Purkinje cell (primary cell): ENCODE measurements around the gene ALAD. TPM values are rescaled to one million over a fixed set of nuclear protein-coding genes. Genes with fewer than 3 reads are reported as not detected.

Source experiments
- polyA plus RNA-seq: library from polyadenylated mRNA; unstranded; fragments of >200 nt; fragmentation: Nextera tagmentation; gene quantifications from 2 replicates; pipeline ENCODE4 v1.2.1, GENCODE V29; 2014

ALAD gene
- 9.0 and 10.7 TPM in 2 replicates for polyA plus RNA-seq

GRCh38 chr9:113401027-113401792 lies at the start of gene ALAD:
ALAD (minus strand) TSS chr9:113401284; CDS start chr9:113393559, 7,725 bp downstream.

GRCh38 chr9:113410207-113410864 lies 9.3 kb upstream of the ALAD start, which contains the start of the genes C9orf43 and POLE3:
C9orf43 (plus strand) TSS chr9:113410747; CDS start chr9:113413494, 2,747 bp downstream.
POLE3 (minus strand) TSS chr9:113410675; CDS start chr9:113410293, 382 bp downstream.

GRCh38 chr9:113376634-113377567 lies 24.2 kb downstream of the ALAD start, which contains the start of gene HDHD3:
HDHD3 (minus strand) TSS chr9:113376986; CDS start chr9:113374354, 2,632 bp downstream.

GRCh38 chr9:113349445-113350094 lies 51.5 kb downstream of the ALAD start, which contains the start of gene BSPRY:
BSPRY (plus strand) TSS chr9:113349541; CDS start chr9:113349580, 39 bp downstream.

GRCh38 chr9:113340011-113340699 lies 60.9 kb downstream of the ALAD start, which contains the start of gene WDR31:
WDR31 (minus strand) TSS chr9:113340275; CDS start chr9:113332022, 8,253 bp downstream.

Other genes with a start within 250 kb of the ALAD start
- 23.9 and 28.0 TPM in 2 replicates for gene FKBP15, start 180.0 kb downstream of the ALAD start, polyA plus RNA-seq
- 2.3 and 8.2 TPM in 2 replicates for gene SLC31A1, start 179.7 kb downstream of the ALAD start, polyA plus RNA-seq
- gene CDC26, start 125.7 kb downstream of the ALAD start, polyA plus RNA-seq = 92.2 and 96.9 TPM in 2 replicates
- 7.6 and 8.3 TPM in 2 replicates for gene PRPF4, start 125.6 kb downstream of the ALAD start, polyA plus RNA-seq
- not detected in 2 replicates for gene RNF183, start 97.9 kb downstream of the ALAD start, polyA plus RNA-seq
- gene WDR31, start 61.0 kb downstream of the ALAD start, polyA plus RNA-seq = 0.24 and 2.8 TPM in 2 replicates
- gene BSPRY, start 51.7 kb downstream of the ALAD start, polyA plus RNA-seq = 48.0 and 54.2 TPM in 2 replicates
- 2.5 and 8.8 TPM in 2 replicates for gene HDHD3, start 24.3 kb downstream of the ALAD start, polyA plus RNA-seq
- gene POLE3, start 9.4 kb upstream of the ALAD start, polyA plus RNA-seq = 13.8 and 21.4 TPM in 2 replicates
- not detected in 2 replicates for gene C9orf43, start 9.5 kb upstream of the ALAD start, polyA plus RNA-seq
- 0.83 TPM in 1 of 2 replicates, not detected in the other for gene RGS3, start 62.4 kb upstream of the ALAD start, polyA plus RNA-seq